ENCODE data around the gene FBXO33.

The FBXO33 gene

DNA sequence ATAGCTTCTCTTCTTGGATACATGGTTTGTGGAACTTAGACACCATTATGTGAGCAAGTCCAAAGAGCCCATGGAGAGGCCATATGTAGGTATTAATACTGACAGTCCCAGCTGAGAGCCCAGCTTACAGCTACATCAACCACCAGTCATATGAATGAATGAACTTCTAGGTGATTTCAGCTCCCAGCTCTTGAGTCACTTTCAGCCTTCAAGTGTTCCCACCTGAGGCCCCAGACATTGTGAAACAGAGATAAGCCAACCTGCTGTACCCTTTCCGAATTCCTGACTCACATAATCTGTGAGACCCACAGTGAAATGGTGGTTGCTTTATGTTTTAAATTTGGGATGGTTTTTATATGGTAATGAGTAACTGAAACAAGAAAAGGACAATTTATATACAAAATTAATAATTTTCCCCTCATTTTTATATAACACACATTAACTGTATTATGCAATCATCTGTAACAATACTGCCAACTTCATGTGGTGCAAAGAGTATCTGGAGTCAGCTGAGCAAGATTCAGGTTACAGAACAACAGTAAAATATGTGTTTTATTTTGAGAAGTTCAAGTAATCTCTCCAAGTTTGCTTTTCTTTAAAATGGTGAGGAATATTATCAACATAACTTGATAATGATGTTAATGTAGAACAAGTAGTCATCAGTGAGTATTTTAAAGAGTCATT, 27.7 kb upstream of the FBXO33 start:
- H3K36me3 Mint-ChIP-seq (ENCODE audit: low read depth), result no peaks in the 10 kb centered on the region
- H3K9me3 Mint-ChIP-seq, result no peaks in the 10 kb centered on the region
- no peak overlapping the region for H3K4me3 Mint-ChIP-seq
- peaks cover 8% of the 10 kb centered on the region for H3K27me3 Mint-ChIP-seq (ENCODE audit: low read depth, poor library complexity)
- no peak overlapping the region for H3K27ac Mint-ChIP-seq
- no peak for DNase-seq
- no peak for TF ChIP-seq CTCF (IDR thresholded peaks at IDR 0.05)
- H3K4me1 Mint-ChIP-seq, result no peaks in the 10 kb centered on the region

- TF ChIP-seq CTCF (IDR thresholded peaks at IDR 0.05), result no peak
- H3K4me3 Mint-ChIP-seq, result no peak overlapping the region
- no peaks in the 10 kb centered on the region for H3K4me1 Mint-ChIP-seq
- no peaks in the 10 kb centered on the region for H3K36me3 Mint-ChIP-seq (ENCODE audit: low read depth)
- H3K27ac Mint-ChIP-seq, result no peak overlapping the region
- no peaks in the 10 kb centered on the region for H3K9me3 Mint-ChIP-seq
- DNase-seq, result no peak
- H3K27me3 Mint-ChIP-seq (ENCODE audit: low read depth, poor library complexity), result no peaks in the 10 kb centered on the region
Measured at GRCh38 chr14:39456702-39457250, 24.5 kb upstream of the FBXO33 start.

DNA sequence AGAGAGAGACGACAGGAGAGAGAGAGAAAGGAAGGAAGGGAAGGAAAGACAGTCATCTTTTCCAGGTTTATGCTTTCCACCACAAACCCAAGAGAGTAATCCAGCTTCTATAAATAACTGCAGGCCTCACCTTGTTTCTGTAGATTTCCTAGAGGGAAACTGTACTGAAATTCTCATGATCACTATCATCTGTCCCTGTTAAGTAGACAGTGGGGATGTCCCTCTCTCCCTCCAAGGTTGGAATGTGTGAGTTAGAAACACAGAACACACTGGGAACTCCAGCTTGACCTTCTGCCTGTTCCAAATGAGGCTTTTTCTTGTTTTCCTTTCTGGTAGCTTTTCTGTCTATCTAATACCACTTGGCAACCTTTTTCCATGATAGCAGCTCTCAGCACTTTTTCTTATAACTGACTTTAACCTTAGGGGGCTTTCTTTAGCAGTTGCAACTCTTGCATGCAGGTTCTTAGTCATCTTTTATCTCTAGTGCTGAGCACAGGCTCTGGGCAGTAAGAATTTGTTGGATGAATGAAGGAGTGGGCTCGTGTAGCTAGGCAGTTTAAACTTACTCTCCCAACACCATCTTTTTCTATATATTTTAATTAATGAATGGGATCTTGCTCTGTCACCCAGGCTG, 22.8 kb upstream of the FBXO33 start:
- no peaks in the 10 kb centered on the region for H3K4me1 Mint-ChIP-seq
- no peaks in the 10 kb centered on the region for H3K9me3 Mint-ChIP-seq

GRCh38 chr14:39452680-39453079, 20.4 kb upstream of the FBXO33 start:
- no peaks in the 10 kb centered on the region for H3K4me1 Mint-ChIP-seq
- no peaks in the 10 kb centered on the region for H3K9me3 Mint-ChIP-seq
- no peak for DNase-seq
- H3K4me3 Mint-ChIP-seq, result no peak overlapping the region
- H3K27ac Mint-ChIP-seq, result no peak overlapping the region
- H3K36me3 Mint-ChIP-seq (ENCODE audit: low read depth), result no peaks in the 10 kb centered on the region
- no peaks in the 10 kb centered on the region for H3K27me3 Mint-ChIP-seq (ENCODE audit: low read depth, poor library complexity)
- no peak for TF ChIP-seq CTCF (IDR thresholded peaks at IDR 0.05)

More for the DNA sequence above, 22.8 kb upstream of the FBXO33 start:
- no peak for DNase-seq
- TF ChIP-seq CTCF (IDR thresholded peaks at IDR 0.05), result no peak
- no peak overlapping the region for H3K4me3 Mint-ChIP-seq
- no peak overlapping the region for H3K27ac Mint-ChIP-seq
- no peaks in the 10 kb centered on the region for H3K27me3 Mint-ChIP-seq (ENCODE audit: low read depth, poor library complexity)
- no peaks in the 10 kb centered on the region for H3K36me3 Mint-ChIP-seq (ENCODE audit: low read depth)

GRCh38 chr14:39451811-39452210, 19.6 kb upstream of the FBXO33 start:
- no peak for TF ChIP-seq CTCF (IDR thresholded peaks at IDR 0.05)
- no peaks in the 10 kb centered on the region for H3K36me3 Mint-ChIP-seq (ENCODE audit: low read depth)
- DNase-seq, result no peak

More at GRCh38 chr14:39451811-39452210, 19.6 kb upstream of the FBXO33 start:
- Mint-ChIP-seq H3K4me3 (no peak overlapping the region), H3K9me3 (no peaks in the 10 kb centered on the region), H3K27me3 (ENCODE audit: low read depth, poor library complexity) (no peaks in the 10 kb centered on the region), H3K27ac (no peak overlapping the region), H3K4me1 (no peaks in the 10 kb centered on the region)
